GM19455 (cell line): ENCODE results near the gene PFKL.
"Not testable (repeated sequence)": the region's sequence is repeated elsewhere in the genome, so short reads cannot be mapped to it uniquely, and the experiment has no call there.

Source experiments
- ATAC-seq: cut with Tn5 transposase; IDR thresholded peaks from one replicate; pipeline ENCODE4 v1.9.1; 2021; ENCODE audit not compliant: unreplicated experiment

PFKL gene

DNA sequence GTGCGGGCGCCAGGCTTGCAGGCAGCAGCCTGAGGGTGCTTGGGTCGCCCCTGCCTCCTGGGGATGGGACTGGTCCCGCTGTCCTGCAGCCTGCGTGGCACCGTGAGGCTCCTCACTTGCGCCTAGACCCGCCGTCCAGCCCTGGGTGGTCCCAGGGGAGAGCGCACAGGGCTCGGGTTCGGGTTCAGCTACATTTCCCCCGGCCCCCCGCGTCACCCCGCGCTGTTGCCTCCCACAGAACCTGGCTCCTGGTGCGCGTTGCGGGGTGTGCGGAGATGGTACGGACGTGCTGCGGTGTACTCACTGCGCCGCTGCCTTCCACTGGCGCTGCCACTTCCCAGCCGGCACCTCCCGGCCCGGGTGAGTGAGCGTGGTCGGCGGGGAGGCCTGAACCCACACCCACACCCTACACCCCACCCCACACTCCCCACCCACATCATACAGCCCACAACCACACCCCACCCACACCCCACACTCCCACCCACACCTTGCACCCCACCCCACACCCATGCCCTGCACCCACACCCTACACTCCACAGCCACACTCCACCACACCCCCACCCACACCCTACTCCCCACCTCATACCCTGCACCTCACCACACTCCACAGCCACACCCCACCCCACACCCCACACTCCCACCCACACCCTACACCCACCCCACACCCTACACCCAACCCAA lies 6.2 kb upstream of the PFKL start:
- ATAC-seq = no peak

DNA sequence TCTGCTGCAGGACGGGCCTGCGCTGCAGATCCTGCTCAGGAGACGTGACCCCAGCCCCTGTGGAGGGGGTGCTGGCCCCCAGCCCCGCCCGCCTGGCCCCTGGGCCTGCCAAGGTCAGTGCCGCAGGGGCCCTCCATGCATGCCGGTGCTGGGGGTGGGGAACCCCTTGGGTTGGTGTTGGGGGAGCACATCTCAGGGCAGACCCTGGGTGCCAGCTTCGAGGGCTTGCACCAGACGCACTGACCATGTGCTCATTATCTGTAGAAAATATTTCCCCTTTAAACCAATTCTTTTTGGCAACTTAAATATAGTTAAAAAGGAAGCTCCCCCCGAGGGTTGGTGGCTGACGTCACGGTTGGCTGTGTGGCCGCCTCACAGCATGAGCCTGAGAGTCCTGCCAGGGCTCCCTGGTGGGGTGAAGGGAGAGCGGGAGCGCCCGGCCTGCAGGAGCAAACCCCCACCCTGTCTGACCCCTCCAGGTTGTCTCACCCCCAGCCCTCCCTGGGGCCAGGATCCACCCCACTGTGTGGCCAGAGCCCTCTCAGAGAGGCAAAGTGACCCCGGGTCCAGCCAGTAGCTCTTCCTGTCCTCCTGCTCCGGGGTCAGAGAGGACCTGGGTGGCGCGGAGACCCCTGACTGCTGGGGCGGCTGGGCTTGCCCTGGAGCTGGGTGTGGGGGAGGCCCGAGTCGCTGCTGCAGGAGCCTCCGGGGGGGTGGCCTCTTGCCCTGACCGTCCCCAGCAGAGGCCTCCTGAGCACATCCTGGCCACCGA lies 5.3 kb upstream of the PFKL start:
- ATAC-seq = no peak

DNA sequence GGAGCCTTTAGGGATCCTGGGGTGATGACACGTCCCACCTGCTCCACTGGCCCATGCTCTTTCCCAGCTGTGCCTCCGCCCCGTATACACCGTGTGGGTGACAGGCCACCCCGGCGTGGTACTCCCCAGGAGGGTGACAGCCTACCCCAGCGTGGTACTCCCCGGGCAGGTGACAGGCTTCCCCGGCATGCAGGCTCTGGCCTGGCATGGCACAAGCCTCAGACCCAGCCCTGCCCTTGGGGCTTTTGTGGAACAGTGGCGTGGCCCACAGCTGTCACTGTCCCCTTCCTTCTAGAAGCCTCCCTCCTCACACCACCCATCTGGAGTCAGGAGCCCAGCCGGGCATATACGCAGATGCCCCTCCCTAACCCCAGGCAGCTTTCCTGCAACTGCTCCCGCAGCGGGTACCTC lies 4.7 kb upstream of the PFKL start:
- ATAC-seq = no peak

DNA sequence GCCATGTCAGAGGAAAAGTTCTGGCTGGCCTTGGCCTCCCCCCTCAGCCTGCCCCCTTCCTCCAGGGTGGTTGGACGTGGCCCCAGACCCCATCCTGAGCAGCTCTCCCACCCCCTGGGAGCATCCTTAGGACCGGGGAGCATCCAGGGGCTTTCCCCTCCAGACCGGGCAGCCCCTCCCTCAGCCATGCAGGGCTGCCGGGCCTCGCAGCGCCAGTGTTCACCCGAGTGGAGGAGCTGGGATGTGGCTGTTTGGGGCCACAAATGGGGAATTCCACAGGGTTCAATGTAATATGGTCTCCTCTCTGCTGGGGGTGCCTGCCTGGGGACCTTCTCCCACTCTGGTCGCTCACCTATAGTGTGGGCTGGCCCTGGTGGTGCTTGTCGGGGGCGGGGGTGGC lies 4.2 kb upstream of the PFKL start:
- no peak for ATAC-seq

DNA sequence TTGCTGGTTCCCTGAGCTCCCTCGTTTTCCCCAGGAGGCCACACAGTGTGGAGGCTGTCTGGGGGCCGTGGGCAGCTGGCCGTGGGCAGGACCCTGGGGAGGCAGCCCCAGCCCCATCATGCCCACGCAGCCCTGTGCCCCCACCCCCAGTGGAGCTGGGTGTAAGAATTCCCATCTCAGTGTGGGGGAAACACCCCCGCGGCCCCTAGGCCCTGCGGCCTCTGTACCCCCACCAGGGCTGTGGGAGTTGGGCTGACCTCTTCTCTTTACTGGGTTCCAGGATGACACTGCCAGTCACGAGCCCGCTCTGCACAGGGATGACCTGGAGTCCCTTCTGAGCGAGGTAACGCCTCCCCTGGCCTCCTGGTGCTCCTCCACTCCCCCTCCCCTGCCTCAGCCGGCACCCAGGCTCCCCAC lies 3.7 kb upstream of the PFKL start:
- no peak for ATAC-seq

DNA sequence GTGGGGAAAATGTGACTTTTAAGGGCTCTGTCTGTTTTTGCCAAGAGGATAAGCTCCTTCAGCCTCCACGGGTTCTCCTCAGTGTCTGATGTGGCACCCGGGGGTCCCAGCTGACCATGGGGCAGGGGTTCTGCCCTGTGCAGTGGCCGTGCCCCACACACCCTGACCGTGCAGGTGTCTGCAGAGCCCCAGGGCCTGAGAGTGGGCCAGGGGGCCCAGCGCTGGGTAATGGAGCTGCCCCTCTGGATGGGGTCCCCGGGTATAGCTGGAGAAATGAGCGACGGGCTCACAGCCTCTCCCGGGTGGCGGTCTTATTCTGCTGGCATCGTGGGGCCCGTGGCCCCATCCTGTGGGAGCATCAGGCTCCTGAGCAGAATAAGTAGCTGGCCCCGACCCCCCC lies 2.9 kb upstream of the PFKL start:
- ATAC-seq = no peak

DNA sequence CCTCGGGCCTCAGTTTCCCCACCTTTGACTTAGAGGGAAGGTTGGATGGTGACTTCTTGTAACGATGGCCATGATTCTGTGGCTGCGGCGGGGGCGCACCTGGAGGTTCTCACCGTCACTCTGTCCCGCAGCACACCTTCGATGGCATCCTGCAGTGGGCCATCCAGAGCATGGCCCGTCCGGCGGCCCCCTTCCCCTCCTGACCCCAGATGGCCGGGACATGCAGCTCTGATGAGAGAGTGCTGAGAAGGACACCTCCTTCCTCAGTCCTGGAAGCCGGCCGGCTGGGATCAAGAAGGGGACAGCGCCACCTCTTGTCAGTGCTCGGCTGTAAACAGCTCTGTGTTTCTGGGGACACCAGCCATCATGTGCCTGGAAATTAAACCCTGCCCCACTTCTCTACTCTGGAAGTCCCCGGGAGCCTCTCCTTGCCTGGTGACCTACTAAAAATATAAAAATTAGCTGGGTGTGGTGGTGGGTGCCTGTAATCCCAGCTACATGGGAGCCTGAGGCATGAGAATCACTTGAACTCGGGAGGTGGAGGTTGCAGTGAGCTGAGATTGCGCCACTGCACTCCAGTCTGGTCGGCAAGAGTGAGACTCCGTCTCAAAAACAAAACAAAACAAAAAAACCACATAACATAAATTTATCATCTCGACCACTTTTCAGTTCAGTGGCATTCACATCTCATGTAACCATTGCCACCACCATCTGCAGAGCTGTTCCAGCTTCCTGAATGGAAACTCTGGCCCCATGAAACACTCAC lies 2.1 kb upstream of the PFKL start:
- ATAC-seq = no peak

DNA sequence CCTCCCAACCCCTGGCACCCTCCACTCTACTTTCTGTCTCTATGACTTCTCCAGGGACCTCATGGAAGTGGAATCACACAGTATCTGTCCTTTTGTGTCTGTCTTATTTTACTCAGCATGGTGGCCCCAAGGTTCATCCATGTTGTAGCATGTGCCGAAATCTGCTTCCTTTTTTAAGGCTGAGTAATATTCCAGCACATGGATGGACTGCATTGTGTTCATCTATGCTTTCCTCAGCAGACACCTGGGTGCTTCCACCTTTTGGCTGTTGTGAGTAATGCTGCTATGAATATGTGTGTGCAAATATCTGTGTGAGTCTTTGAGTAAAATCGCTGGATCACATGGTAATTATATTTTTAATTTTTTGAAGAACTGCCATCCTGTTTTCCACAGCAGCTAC lies 1.6 kb upstream of the PFKL start:
- ATAC-seq = no peak

DNA sequence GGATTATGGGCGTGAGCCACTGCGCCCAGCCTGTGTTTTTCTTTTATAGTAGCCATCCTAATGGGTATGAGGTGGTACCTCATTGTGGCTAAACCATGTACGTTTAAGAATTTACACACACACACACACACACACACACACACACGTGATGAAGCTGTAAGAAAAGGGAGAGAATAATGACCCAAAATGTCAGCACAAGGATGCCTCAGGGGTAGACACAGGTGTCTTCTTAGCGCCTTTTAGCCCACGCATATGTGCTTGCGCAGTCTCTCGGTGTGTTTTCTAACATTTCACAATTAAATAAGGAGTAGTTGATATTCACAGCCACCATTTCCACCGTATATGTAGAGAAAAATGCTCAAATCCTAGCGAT lies 782 bp upstream of the PFKL start:
- no peak for ATAC-seq

DNA sequence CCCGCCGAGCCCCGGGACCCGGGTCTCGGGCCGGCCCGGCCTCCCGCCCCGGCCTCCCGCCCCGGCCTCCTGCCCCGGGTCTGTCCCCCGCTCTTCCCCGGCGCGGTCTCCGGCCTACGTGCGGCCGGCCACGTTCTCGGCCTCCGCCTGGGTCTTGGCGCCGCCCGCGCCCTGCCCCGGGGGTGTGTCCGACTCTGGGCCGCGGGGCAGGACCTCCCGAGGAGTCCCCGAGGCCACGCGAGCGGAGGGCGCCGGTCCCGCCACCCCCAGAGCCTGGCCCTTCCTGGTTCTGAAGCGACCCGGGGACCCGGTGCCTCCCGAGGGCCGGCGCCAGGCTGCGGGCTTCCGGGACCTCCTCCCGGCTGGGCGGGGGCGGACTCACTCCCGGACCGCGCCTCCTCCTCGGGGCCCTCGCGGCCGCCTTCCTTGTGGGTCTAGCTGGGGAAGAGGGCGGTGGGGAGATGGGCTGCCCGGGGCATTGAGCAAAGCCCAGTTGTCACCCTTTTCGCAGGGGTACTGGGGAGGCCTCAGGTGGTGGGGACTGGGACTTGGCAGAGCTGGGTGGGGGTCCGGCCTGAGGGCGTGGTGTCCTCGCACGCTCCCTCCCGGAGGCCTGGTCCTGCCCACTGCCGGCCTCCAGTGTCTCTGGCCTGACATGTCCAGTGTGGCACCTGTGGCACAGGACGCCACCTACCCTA lies 558 bp downstream of the PFKL start:
- ATAC-seq = peak; percentile 28

DNA sequence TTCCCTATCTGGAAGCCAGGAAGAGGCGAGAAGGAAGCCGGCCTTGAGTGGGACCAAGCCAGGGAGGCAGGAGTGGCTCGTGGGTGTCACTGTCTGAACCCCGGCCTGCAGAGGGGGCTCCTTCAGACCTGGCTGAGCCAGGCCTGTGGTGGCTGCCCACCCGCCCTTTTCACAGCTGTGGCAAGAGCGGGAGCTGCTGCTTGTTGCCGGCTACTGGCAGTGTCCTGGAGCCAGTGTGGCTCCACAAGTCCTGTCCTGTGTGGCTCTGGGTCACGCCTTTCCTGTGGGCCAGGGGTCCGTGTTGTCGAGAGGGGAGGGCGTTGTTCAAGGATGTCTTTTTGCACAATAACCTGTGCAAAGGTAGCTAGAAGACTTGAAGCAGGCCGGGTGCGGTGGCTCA lies 1.3 kb downstream of the PFKL start:
- ATAC-seq = no peak

DNA sequence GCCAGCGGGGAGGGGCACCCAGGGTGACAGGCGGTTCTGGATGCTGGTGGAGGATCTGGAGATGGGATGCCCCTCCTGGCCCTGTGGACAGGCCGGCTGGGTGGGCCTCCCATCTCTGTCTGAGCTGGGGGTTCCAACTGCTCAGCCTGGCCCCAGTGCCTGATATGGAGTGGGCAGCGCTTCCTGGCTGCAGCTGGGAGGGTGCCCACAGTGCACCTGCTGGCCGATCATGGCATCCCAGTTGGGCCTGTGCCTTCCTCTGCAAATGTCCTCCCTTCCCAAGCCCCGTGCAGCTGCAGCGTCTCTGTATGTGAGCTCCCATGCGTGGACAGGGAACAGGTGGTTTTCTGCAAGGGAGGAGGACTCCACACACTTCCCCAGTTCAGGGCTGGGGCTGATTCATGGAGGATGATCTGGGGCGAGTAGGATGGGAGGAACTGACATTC lies 2.1 kb downstream of the PFKL start:
- ATAC-seq = no peak

DNA sequence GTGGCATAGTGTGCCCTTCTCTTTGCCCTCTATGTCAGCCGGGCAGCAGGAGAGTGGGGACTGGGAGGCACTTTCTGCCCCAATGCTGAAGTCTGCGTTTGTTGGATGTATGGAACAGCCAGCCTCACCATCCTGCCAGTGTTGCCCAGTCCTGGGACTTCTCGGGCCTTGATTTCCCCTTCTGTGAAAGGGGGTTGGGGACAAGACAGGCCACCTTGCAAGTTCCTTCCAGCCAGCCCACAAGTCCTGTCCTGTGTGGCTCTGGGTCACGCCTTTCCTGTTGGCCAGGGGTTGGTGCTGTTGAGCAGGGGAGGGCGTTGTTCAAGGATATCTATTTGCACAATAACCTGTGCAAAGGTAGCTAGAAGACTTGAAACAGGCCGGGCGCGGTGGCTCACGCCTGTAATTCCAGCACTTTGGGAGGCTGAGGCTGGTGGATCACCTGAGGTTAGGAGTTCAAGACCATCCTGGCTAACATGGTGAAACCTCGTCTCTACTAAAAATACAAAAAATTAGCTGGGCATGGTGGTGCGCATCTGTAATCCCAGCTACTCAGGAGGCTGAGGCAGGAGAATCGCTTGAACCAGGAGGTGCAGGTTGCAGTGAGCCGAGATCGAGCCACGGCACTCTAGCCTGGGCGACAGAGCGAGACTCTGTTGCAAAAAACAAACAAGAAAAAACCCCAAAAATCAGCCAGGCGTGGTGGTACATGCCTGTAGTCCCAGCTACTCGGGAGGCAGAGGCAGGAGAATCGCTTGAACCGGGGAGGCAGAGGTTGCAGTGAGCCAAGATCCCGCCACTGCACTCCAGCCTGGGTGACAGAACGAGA lies 2.9 kb downstream of the PFKL start:
- ATAC-seq = not testable (repeated sequence)

DNA sequence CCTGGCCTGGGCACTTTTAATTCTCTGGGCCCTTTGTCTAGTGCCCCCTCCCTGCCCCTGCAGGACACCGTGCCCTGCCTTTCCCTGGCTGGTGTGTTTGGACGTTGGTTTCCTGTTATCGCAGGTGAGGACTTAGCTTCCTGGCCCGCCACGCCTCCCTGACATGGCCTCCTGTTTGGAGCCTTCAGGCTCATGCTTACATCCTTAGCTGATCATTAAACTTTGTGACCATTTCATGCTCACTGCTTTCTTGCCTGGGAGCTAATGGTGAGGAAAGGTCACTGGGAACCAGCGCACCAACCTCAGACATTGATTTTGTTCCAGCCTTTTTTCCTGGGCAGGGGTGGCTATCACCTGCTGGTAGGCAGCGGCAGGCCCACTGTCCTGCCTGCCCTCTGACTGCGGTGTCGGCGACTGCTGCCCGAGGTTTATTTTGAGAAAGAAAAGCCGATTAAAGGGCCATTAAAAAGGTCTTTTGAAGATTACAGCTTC lies 3.7 kb downstream of the PFKL start:
- no peak for ATAC-seq

DNA sequence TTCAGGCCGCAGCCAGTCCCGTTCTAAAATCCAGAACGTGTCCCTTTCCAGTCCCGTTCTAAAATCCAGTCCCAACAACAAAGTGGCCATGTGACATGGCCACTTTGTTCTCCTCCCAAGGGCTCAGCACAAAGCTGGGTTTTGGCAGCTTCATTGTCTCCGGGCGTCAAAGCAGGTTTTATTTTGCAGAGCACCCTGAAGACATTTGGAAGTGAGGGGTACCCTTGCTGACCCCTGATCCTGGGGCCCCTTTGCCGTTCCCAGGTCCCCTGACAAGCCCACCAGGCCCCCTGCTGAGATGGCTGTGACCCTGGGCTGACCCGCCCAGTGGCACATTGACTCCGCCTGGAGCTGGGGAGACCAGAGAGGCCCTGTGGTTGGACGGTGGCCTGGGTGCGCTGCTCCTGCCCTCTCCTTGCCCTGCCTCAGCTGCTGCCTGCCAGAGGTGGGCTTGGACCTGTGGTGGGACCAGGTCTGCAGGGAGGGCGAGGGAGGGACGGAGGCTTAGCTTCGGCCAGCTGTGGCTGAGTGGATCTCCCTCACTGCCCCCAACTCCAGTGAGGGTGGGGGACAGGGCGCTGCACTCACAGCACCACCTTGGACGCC lies 4.3 kb downstream of the PFKL start:
- ATAC-seq = no peak

DNA sequence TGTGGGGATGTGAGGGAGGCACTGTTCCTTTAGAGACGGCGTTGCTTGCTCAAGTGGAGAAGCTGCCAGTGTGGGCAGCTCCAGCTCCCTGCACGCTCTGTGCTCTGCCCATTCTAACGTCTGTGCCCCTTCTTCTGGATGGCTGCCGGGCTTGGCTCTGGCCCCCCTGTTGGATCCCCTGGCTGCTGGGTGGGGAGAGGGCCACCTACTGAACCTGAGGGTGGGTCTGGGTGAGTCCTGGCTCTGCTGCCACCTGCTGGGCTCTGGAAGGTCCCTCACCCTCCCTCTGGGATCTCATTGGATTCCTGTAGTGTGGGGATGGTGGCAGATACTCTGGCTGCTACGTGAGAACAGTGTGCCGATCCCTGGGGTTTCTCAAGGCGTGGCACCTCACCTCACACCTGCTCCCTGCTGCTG lies 5.0 kb downstream of the PFKL start:
- no peak for ATAC-seq

DNA sequence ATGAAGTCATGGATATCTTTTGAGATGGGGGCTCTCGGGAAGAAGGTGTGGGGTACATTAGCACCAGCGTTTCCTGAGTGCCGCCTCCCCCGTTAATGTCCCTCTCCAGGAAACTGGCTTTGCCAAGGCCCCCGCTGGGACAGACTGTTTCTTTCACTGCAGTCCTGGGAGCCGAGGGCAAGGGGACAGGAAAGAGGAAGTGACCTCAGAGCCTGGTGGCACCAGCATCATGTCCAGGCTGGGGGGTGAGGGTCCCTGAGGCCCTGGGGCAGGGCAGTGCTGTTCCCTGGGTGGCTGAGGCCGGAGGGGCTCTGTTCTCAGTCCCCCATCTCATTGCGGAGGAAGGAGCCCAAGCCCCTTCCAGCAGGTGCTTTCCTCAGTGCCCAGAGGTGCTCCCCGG lies 5.8 kb downstream of the PFKL start:
- no peak for ATAC-seq

DNA sequence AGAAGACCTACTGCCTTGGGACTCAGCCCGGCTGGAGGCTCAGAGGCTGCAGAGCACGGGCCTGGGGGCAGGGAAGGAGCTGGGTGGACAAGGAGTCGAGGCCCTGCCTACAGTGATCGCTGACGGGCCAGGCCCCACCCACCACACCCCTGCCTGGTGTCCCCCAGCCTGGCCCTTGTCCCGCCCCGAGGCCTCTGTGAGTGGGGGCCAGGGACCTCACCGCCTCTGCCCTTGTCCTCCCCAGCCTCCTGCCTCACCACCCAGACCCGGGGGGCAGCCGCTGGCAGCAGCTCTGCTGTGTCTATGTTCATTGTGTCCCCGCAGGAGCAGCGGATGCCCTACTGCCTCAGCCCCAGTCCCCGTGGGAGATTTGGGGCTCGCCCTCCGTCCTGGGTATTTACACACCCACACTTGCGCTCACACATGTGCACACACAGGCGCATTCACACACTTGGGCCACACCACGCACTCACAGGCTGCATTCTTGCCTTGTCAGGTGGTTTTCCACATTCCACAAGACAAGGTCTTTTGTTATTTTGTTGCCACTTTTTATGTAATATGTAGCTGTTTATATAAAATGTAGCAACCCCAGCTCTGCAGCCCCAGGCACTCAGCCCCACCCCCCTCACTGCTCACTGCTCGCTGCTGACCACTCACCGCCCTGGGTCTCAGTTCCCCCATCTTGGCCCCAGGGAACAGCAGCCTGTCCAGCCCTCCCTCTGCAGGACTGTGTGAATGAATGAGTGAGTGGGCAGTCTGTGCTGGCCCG lies 7.3 kb downstream of the PFKL start:
- no peak for ATAC-seq
